ENCODE measurements around the gene RHBDF1.

The RHBDF1 gene

GRCh38 chr16:69181-69580 is 3.2 kb downstream of the RHBDF1 start:
- no peak for TF ChIP-seq CTCF (IDR thresholded peaks at IDR 0.05; ENCODE audit: control extremely low read depth, extremely low read depth, low read depth, missing control alignments)
- ChIA-PET CTCF (interaction anchor here (1.1 to 32.8 kb wide), 7 partner anchors 8 to 113 kb away, joined by 3 to 701 read pairs (median 4); no protein-coding TSS in a partner anchor), POLR2A (no interaction called here)
- DNase-seq (ENCODE audit: extremely low spot score), result no peak

- CTCF ChIA-PET, result interaction anchor here (0.9 to 32.8 kb wide), 9 partner anchors 8 to 114 kb away, joined by 3 to 701 read pairs (median 4); partner anchors contain the start of genes POLR3K and SNRNP25
- no peak for TF ChIP-seq CTCF (IDR thresholded peaks at IDR 0.05; ENCODE audit: control extremely low read depth, extremely low read depth, low read depth, missing control alignments)
- POLR2A ChIA-PET, result no interaction called here
- no peak for DNase-seq (ENCODE audit: extremely low spot score)
These were observed 4.3 kb downstream of the RHBDF1 start for GRCh38 chr16:67884-68789.

GRCh38 chr16:67183-67791 is 5.1 kb downstream of the RHBDF1 start:
- DNase-seq (ENCODE audit: extremely low spot score), result no peak
- no peak for TF ChIP-seq CTCF (IDR thresholded peaks at IDR 0.05; ENCODE audit: control extremely low read depth, extremely low read depth, low read depth, missing control alignments)
- POLR2A ChIA-PET, result no interaction called here
- CTCF ChIA-PET, result interaction anchor here (0.9 to 32.8 kb wide), 7 partner anchors 10 to 295 kb away, joined by 3 to 701 read pairs (median 5); partner anchors contain the start of genes POLR3K and SNRNP25

- DNase-seq (ENCODE audit: extremely low spot score), result no peak
- ChIA-PET POLR2A (interaction anchor here (1.1 kb wide), 1 partner anchor 18 kb away, joined by 3 read pairs; no protein-coding TSS in a partner anchor), CTCF (interaction anchor here (0.6 to 32.8 kb wide), 26 partner anchors 9 to 357 kb away, joined by 3 to 701 read pairs (median 4); partner anchors contain the start of genes POLR3K and SNRNP25)
- no peak for TF ChIP-seq CTCF (IDR thresholded peaks at IDR 0.05; ENCODE audit: control extremely low read depth, extremely low read depth, low read depth, missing control alignments)
These were observed 5.9 kb downstream of the RHBDF1 start for GRCh38 chr16:66309-67182.

- DNase-seq (ENCODE audit: extremely low spot score), result peak; percentile 89
- ChIA-PET CTCF (interaction anchor here (0.6 to 32.8 kb wide), 32 partner anchors 9 to 358 kb away, joined by 3 to 701 read pairs (median 4); partner anchors contain the start of genes POLR3K and SNRNP25), POLR2A (interaction anchor here (1.1 kb wide), 1 partner anchor 19 kb away, joined by 3 read pairs; no protein-coding TSS in a partner anchor)
These were observed 6.7 kb downstream of the RHBDF1 start for GRCh38 chr16:65745-66144.

More at GRCh38 chr16:65745-66144, 6.7 kb downstream of the RHBDF1 start:
- peak; percentile 97 for TF ChIP-seq CTCF (IDR thresholded peaks at IDR 0.05; ENCODE audit: control extremely low read depth, extremely low read depth, low read depth, missing control alignments)
